ENCODE results near the gene SLC35A3.

DNA sequence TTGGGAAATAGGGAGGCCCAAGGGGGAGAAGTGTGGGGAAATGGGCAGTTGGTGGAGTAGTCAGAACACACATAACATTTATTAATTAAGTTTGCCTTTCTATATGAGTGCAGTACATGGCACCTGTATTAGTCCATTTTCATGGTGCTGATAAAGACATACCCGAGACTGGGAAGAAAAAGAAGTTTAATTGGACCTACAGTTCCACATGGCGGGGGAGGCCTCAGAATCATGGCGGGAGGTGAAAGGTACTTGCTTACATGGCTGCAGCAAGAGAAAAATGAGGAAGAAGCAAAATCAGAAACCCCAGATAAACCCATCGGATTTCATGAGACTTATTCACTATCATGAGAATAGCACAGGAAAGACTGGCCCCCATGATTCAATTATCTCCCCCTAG lies 1.6 kb upstream of the SLC35A3 start:
- TF ChIP-seq, protein P1, sequence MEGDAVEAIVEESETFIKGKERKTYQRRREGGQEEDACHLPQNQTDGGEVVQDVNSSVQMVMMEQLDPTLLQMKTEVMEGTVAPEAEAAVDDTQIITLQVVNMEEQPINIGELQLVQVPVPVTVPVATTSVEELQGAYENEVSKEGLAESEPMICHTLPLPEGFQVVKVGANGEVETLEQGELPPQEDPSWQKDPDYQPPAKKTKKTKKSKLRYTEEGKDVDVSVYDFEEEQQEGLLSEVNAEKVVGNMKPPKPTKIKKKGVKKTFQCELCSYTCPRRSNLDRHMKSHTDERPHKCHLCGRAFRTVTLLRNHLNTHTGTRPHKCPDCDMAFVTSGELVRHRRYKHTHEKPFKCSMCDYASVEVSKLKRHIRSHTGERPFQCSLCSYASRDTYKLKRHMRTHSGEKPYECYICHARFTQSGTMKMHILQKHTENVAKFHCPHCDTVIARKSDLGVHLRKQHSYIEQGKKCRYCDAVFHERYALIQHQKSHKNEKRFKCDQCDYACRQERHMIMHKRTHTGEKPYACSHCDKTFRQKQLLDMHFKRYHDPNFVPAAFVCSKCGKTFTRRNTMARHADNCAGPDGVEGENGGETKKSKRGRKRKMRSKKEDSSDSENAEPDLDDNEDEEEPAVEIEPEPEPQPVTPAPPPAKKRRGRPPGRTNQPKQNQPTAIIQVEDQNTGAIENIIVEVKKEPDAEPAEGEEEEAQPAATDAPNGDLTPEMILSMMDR (conservative IDR thresholded peaks at IDR 0.05; ENCODE audit: low read length): no peak
- no peak for TF ChIP-seq EZH2phosphoT487 (IDR thresholded peaks at IDR 0.05; ENCODE audit: borderline replicate concordance)
